ENCODE results near the gene KLHDC4. TPM values are rescaled to one million over a fixed set of nuclear protein-coding genes. Genes with fewer than 3 reads are reported as not detected.

Gene KLHDC4
- total and polyA plus RNA-seq, 9 of the 15 experiments (the other 6 are each of a cell fraction or from before 2014, with no cell fraction given), result 1.3 to 68.1 (median 32.8) TPM

GRCh38 chr16:87778830-87779579 lies 13.2 kb upstream of the KLHDC4 start (continued):
- peak; percentile 99 for TF ChIP-seq ZNF592 (IDR thresholded peaks at IDR 0.05)
- no peak for TF ChIP-seq ZC3H8 (IDR thresholded peaks at IDR 0.05)
- TF ChIP-seq, protein P1, sequence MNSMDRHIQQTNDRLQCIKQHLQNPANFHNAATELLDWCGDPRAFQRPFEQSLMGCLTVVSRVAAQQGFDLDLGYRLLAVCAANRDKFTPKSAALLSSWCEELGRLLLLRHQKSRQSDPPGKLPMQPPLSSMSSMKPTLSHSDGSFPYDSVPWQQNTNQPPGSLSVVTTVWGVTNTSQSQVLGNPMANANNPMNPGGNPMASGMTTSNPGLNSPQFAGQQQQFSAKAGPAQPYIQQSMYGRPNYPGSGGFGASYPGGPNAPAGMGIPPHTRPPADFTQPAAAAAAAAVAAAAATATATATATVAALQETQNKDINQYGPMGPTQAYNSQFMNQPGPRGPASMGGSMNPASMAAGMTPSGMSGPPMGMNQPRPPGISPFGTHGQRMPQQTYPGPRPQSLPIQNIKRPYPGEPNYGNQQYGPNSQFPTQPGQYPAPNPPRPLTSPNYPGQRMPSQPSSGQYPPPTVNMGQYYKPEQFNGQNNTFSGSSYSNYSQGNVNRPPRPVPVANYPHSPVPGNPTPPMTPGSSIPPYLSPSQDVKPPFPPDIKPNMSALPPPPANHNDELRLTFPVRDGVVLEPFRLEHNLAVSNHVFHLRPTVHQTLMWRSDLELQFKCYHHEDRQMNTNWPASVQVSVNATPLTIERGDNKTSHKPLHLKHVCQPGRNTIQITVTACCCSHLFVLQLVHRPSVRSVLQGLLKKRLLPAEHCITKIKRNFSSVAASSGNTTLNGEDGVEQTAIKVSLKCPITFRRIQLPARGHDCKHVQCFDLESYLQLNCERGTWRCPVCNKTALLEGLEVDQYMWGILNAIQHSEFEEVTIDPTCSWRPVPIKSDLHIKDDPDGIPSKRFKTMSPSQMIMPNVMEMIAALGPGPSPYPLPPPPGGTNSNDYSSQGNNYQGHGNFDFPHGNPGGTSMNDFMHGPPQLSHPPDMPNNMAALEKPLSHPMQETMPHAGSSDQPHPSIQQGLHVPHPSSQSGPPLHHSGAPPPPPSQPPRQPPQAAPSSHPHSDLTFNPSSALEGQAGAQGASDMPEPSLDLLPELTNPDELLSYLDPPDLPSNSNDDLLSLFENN (IDR thresholded peaks at IDR 0.05; ENCODE audit: low read depth in 2 of 2, low read length in 2 of 2), result peak in 1 of 2 experiments; percentile 68; a peak in 1 of 4 replicates
- TF ChIP-seq DDX20 (tag; IDR thresholded peaks at IDR 0.05; ENCODE audit: low read depth), result no peak
- TF ChIP-seq NELFE (IDR thresholded peaks at IDR 0.05; ENCODE audit: insufficient read depth, insufficient read length), result no peak
- no peak for TF ChIP-seq ETS2 (tag; IDR thresholded peaks at IDR 0.05; ENCODE audit: borderline replicate concordance, poor library complexity, severe bottlenecking)
- peak; percentile 82; the same call in 1 of the 2 replicates for TF ChIP-seq ZNF644 (tag; IDR thresholded peaks at IDR 0.05; ENCODE audit: low read depth)
- no peak for TF ChIP-seq ZNF347 (CRISPR knock-in tag; IDR thresholded peaks at IDR 0.05; ENCODE audit: low read depth)
- TF ChIP-seq, protein P2, sequence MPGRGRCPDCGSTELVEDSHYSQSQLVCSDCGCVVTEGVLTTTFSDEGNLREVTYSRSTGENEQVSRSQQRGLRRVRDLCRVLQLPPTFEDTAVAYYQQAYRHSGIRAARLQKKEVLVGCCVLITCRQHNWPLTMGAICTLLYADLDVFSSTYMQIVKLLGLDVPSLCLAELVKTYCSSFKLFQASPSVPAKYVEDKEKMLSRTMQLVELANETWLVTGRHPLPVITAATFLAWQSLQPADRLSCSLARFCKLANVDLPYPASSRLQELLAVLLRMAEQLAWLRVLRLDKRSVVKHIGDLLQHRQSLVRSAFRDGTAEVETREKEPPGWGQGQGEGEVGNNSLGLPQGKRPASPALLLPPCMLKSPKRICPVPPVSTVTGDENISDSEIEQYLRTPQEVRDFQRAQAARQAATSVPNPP (IDR thresholded peaks at IDR 0.05; ENCODE audit: borderline replicate concordance, insufficient read depth, insufficient read length), result no peak
